Progenitor cell of endocrine pancreas (in vitro differentiated cells): ENCODE data around the gene HEATR5A. TPM values are rescaled to one million over a fixed set of nuclear protein-coding genes. Genes with fewer than 3 reads are reported as not detected.

Experiments used
- DNase-seq: peaks from one replicate; pipeline ENCODE4 v3.0.0; 2021; ENCODE audit warnings: low spot score; ENCODE audit not compliant: unreplicated experiment
- H3K27ac Mint-ChIP-seq: 2 replicates; pipeline ENCODE4 v1.8.0; 2021; ENCODE audit warnings: mild to moderate bottlenecking, moderate library complexity, mixed read lengths
- H3K27me3 Mint-ChIP-seq: 2 replicates; pipeline ENCODE4 v1.8.0; 2021; ENCODE audit warnings: mixed read lengths
- H3K36me3 Mint-ChIP-seq: 2 replicates; pipeline ENCODE4 v1.8.0; 2022; ENCODE audit warnings: mixed read lengths; ENCODE audit not compliant: insufficient read depth
- H3K4me1 Mint-ChIP-seq: 2 replicates; pipeline ENCODE4 v1.8.0; 2021; ENCODE audit warnings: low read depth, mixed read lengths
- H3K4me3 Mint-ChIP-seq: 2 replicates; pipeline ENCODE4 v1.8.0; 2021; ENCODE audit warnings: low read depth, mild to moderate bottlenecking, moderate library complexity, mixed read lengths
- H3K9me3 Mint-ChIP-seq: 2 replicates; pipeline ENCODE4 v1.8.0; 2021; ENCODE audit warnings: low read depth, mixed read lengths
- CTCF ChIP-seq: fragments of 200-600 bp; sonication (generic); IDR thresholded peaks from one replicate; pipeline ENCODE4 v1.5.0; 2021; ENCODE audit warnings: antibody characterized with exemption, mild to moderate bottlenecking; ENCODE audit not compliant: unreplicated experiment
- total RNA-seq: library from RNA; stranded (reverse); gene quantifications from 2 replicates; pipeline ENCODE4 v1.2.1, GENCODE V29; 2021

Gene HEATR5A
- total RNA-seq, 1 donor from 2014 or later, result 28.3 TPM

- peaks cover 14% of the 10 kb centered on the region for H3K36me3 Mint-ChIP-seq
- no peaks in the 10 kb centered on the region for H3K27me3 Mint-ChIP-seq
- no peak overlapping the region for H3K4me3 Mint-ChIP-seq
- H3K9me3 Mint-ChIP-seq, result no peaks in the 10 kb centered on the region
- no peak for DNase-seq
- no peaks in the 10 kb centered on the region for H3K4me1 Mint-ChIP-seq
- no peak for TF ChIP-seq CTCF
- H3K27ac Mint-ChIP-seq, result no peak overlapping the region
Observed at GRCh38 chr14:31395572-31396205, 24.7 kb downstream of the HEATR5A start.

- TF ChIP-seq CTCF, result no peak
- no peak overlapping the region for H3K27ac Mint-ChIP-seq
- H3K4me1 Mint-ChIP-seq, result no peaks in the 10 kb centered on the region
- no peaks in the 10 kb centered on the region for H3K27me3 Mint-ChIP-seq
- H3K9me3 Mint-ChIP-seq, result no peaks in the 10 kb centered on the region
- H3K36me3 Mint-ChIP-seq, result peaks cover 12% of the 10 kb centered on the region
- no peak for DNase-seq
- no peak overlapping the region for H3K4me3 Mint-ChIP-seq
Observed at GRCh38 chr14:31395119-31395518, 25.2 kb downstream of the HEATR5A start.

GRCh38 chr14:31391977-31392503, 28.3 kb downstream of the HEATR5A start:
- Mint-ChIP-seq H3K9me3 (no peaks in the 10 kb centered on the region), H3K36me3 (peaks cover 5% of the 10 kb centered on the region), H3K27me3 (no peaks in the 10 kb centered on the region)

GRCh38 chr14:31391473-31391872, 28.9 kb downstream of the HEATR5A start:
- H3K9me3 Mint-ChIP-seq, result no peaks in the 10 kb centered on the region
- DNase-seq, result no peak
- no peak overlapping the region for H3K4me3 Mint-ChIP-seq
- H3K4me1 Mint-ChIP-seq, result no peaks in the 10 kb centered on the region
- TF ChIP-seq CTCF, result no peak
- peaks cover 7% of the 10 kb centered on the region for H3K36me3 Mint-ChIP-seq
- no peak overlapping the region for H3K27ac Mint-ChIP-seq
- H3K27me3 Mint-ChIP-seq, result no peaks in the 10 kb centered on the region

More at GRCh38 chr14:31391977-31392503, 28.3 kb downstream of the HEATR5A start:
- H3K27ac Mint-ChIP-seq, result no peak overlapping the region
- H3K4me3 Mint-ChIP-seq, result no peak overlapping the region
- TF ChIP-seq CTCF, result no peak
- DNase-seq, result no peak
- H3K4me1 Mint-ChIP-seq, result no peaks in the 10 kb centered on the region

- Mint-ChIP-seq H3K36me3 (peaks cover 5% of the 10 kb centered on the region), H3K9me3 (no peaks in the 10 kb centered on the region), H3K27ac (no peak overlapping the region), H3K4me3 (no peak overlapping the region), H3K27me3 (no peaks in the 10 kb centered on the region), H3K4me1 (no peaks in the 10 kb centered on the region)
- DNase-seq, result no peak
- TF ChIP-seq CTCF, result no peak
Observed at GRCh38 chr14:31389946-31390345, 30.4 kb downstream of the HEATR5A start.
